OCI-LY7 (cell line): Measurements from ENCODE around the gene CRIM1.

Experiments used
- EZH2phosphoT487 ChIP-seq: fragments of 200-600 bp; sonication (generic); IDR thresholded peaks from 2 replicates; pipeline ENCODE4 v1.6.1; 2018; ENCODE audit warnings: low read depth, borderline replicate concordance, mild to moderate bottlenecking, mixed run types, antibody characterized with exemption, low read length, moderate library complexity, mixed read lengths
- TF ChIP-seq, protein P1 (sequence below): fragments of 200-600 bp; sonication (generic); conservative IDR thresholded peaks from 2 replicates; pipeline ENCODE4 v1.5.1; 2014; ENCODE audit warnings: mild to moderate bottlenecking, antibody characterized with exemption, low read length, moderate library complexity, mixed read lengths

DNA sequence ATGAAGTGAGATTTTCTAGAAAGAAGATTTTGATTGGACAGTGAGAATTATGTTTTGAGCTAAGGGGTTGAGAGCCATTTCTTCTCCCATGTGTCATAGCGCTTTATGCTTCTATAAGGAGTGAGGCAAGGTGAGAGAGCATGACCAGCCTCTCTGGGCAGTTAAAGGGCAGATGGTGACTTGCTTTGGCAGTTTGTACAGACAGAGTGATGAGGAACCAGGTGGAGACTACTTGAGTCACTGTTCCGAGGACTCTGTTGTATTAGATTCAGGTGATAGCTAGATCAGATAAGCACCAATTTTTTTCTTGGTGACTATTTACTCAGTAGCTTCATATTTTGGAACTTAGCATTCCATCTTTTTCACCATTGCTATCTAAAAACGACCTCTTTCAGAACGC lies 4.5 kb downstream of the CRIM1 start:
- TF ChIP-seq, protein P1, sequence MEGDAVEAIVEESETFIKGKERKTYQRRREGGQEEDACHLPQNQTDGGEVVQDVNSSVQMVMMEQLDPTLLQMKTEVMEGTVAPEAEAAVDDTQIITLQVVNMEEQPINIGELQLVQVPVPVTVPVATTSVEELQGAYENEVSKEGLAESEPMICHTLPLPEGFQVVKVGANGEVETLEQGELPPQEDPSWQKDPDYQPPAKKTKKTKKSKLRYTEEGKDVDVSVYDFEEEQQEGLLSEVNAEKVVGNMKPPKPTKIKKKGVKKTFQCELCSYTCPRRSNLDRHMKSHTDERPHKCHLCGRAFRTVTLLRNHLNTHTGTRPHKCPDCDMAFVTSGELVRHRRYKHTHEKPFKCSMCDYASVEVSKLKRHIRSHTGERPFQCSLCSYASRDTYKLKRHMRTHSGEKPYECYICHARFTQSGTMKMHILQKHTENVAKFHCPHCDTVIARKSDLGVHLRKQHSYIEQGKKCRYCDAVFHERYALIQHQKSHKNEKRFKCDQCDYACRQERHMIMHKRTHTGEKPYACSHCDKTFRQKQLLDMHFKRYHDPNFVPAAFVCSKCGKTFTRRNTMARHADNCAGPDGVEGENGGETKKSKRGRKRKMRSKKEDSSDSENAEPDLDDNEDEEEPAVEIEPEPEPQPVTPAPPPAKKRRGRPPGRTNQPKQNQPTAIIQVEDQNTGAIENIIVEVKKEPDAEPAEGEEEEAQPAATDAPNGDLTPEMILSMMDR, result no peak
- TF ChIP-seq EZH2phosphoT487, result no peak
